HEK293 (cell line): ENCODE data around the gene CACNA1H.

Experiments used
- CTCF ChIA-PET: fragments of 350-600 bp; formaldehyde crosslinking; extraction: SDS; loops from one replicate; lab custom pipeline; 2021; ENCODE audit warnings: antibody characterized with exemption; lab: Yijun Ruan, JAX
- POLR2A ChIA-PET: fragments of 300-600 bp; formaldehyde crosslinking; extraction: SDS; loops from one replicate; lab custom pipeline; 2020; ENCODE audit warnings: antibody characterized with exemption, inconsistent platforms; lab: Yijun Ruan, JAX
- H3K27ac ChIP-seq: fragments of 200-500 bp; sonication (Bioruptor generic); 2 replicates; pipeline ENCODE4 v1.5.1; 2014; ENCODE audit warnings: low read depth, low read length, control low read depth, inconsistent platforms; ENCODE audit errors: extremely low read depth
- H3K36me3 ChIP-seq, 2 experiments: fragments of 200-500 bp in 1 of 2; sonication (Bioruptor generic) in 1 of 2; 1 replicate in 1 of 2; 2 replicates in 1 of 2; pipeline ENCODE4 v1.5.1; 2014 to 2017; ENCODE audit warnings: inconsistent platforms in 2 of 2, low read length in 2 of 2; ENCODE audit not compliant: control insufficient read depth in 2 of 2, insufficient read depth in 1 of 2
- H3K4me1 ChIP-seq: fragments of 200-500 bp; sonication (Bioruptor generic); 2 replicates; pipeline ENCODE4 v1.5.1; 2014; ENCODE audit warnings: mild to moderate bottlenecking, low read length, inconsistent platforms; ENCODE audit not compliant: control insufficient read depth, insufficient read depth
- H3K4me3 ChIP-seq: 2 replicates; pipeline ENCODE4 v1.5.1; 2011; ENCODE audit warnings: low read depth, mild to moderate bottlenecking, control low read depth, low read length, moderate library complexity
- H3K9me3 ChIP-seq: fragments of 200-500 bp; sonication (Bioruptor generic); 2 replicates; pipeline ENCODE4 v1.5.1; 2014; ENCODE audit warnings: low read depth, low read length, inconsistent platforms; ENCODE audit not compliant: control insufficient read depth, insufficient read depth
- EGR2 ChIP-seq: fragments of 450-650 bp; formaldehyde crosslinking; IDR thresholded peaks from 2 replicates; pipeline ENCODE4 v1.5.1; 2016; ENCODE audit warnings: low read depth, missing biosample characterization, missing genetic modification characterization
- GLIS1 ChIP-seq: fragments of 450-650 bp; formaldehyde crosslinking; IDR thresholded peaks from 2 replicates; pipeline ENCODE4 v1.5.1; 2016; ENCODE audit warnings: missing biosample characterization, missing genetic modification characterization
- KLF9 ChIP-seq: fragments of 450-650 bp; formaldehyde crosslinking; IDR thresholded peaks from 2 replicates; pipeline ENCODE4 v1.5.1; 2016; ENCODE audit warnings: missing biosample characterization, missing genetic modification characterization, low read depth
- ZFHX2 ChIP-seq: fragments of 450-650 bp; formaldehyde crosslinking; conservative IDR thresholded peaks from 2 replicates; pipeline ENCODE4 v1.5.1; 2016; ENCODE audit warnings: missing biosample characterization, missing genetic modification characterization
- ZIC2 ChIP-seq: fragments of 450-650 bp; formaldehyde crosslinking; IDR thresholded peaks from 2 replicates; pipeline ENCODE4 v1.5.1; 2016; ENCODE audit warnings: missing biosample characterization, missing genetic modification characterization
- ZNF133 ChIP-seq: fragments of 450-650 bp; formaldehyde crosslinking; IDR thresholded peaks from 2 replicates; pipeline ENCODE4 v1.5.1; 2016; ENCODE audit warnings: missing biosample characterization, missing genetic modification characterization
- ZNF175 ChIP-seq: fragments of 450-650 bp; formaldehyde crosslinking; IDR thresholded peaks from 2 replicates; pipeline ENCODE4 v1.5.1; 2016; ENCODE audit warnings: missing biosample characterization, missing genetic modification characterization
- ZNF248 ChIP-seq: fragments of 450-650 bp; formaldehyde crosslinking; IDR thresholded peaks from 2 replicates; pipeline ENCODE4 v1.5.1; 2017; ENCODE audit warnings: missing biosample characterization, missing genetic modification characterization
- ZNF341 ChIP-seq: fragments of 450-650 bp; formaldehyde crosslinking; IDR thresholded peaks from 2 replicates; pipeline ENCODE4; 2016; ENCODE audit warnings: low read depth, missing biosample characterization, missing genetic modification characterization
- ZNF433 ChIP-seq: fragments of 450-650 bp; formaldehyde crosslinking; IDR thresholded peaks from 2 replicates; pipeline ENCODE4 v1.5.1; 2016; ENCODE audit warnings: missing biosample characterization, missing genetic modification characterization, low read depth
- ZNF514 ChIP-seq: fragments of 450-650 bp; formaldehyde crosslinking; IDR thresholded peaks from 2 replicates; pipeline ENCODE4 v1.5.1; 2016; ENCODE audit warnings: missing biosample characterization, missing genetic modification characterization
- ZNF561 ChIP-seq: fragments of 450-650 bp; IDR thresholded peaks from 2 replicates; pipeline ENCODE4 v1.5.1; 2018; ENCODE audit warnings: missing biosample characterization, missing genetic modification characterization, borderline replicate concordance
- ZNF585B ChIP-seq: fragments of 450-650 bp; formaldehyde crosslinking; IDR thresholded peaks from 2 replicates; pipeline ENCODE4 v1.5.1; 2016; ENCODE audit warnings: missing biosample characterization, missing genetic modification characterization
- ZNF623 ChIP-seq: fragments of 450-650 bp; formaldehyde crosslinking; IDR thresholded peaks from 2 replicates; pipeline ENCODE4 v1.5.1; 2016; ENCODE audit warnings: missing biosample characterization, missing genetic modification characterization
- ZNF677 ChIP-seq: fragments of 450-650 bp; IDR thresholded peaks from 2 replicates; pipeline ENCODE4 v1.5.0; 2018; ENCODE audit warnings: missing biosample characterization, mild to moderate bottlenecking, missing genetic modification characterization, moderate library complexity
- ZNF843 ChIP-seq: fragments of 450-650 bp; formaldehyde crosslinking; IDR thresholded peaks from 2 replicates; pipeline ENCODE4 v1.5.1; 2016; ENCODE audit warnings: missing biosample characterization, missing genetic modification characterization
- ZSCAN16 ChIP-seq: fragments of 450-650 bp; formaldehyde crosslinking; IDR thresholded peaks from 2 replicates; pipeline ENCODE4 v1.5.1; 2016; ENCODE audit warnings: missing biosample characterization, missing genetic modification characterization
- TF ChIP-seq, protein P1 (sequence below): fragments of 450-650 bp; formaldehyde crosslinking; IDR thresholded peaks from 2 replicates; pipeline ENCODE4 v1.5.1; 2016; ENCODE audit warnings: missing biosample characterization, missing genetic modification characterization
- TF ChIP-seq, protein P2 (sequence below): fragments of 450-650 bp; formaldehyde crosslinking; IDR thresholded peaks from 2 replicates; pipeline ENCODE4 v1.5.1; 2016; ENCODE audit warnings: missing biosample characterization, missing genetic modification characterization, borderline replicate concordance
- TF ChIP-seq, protein P3 (sequence below): fragments of 450-650 bp; IDR thresholded peaks from 2 replicates; pipeline ENCODE4 v1.5.1; 2018; ENCODE audit warnings: missing biosample characterization, missing genetic modification characterization

CACNA1H gene

DNA sequence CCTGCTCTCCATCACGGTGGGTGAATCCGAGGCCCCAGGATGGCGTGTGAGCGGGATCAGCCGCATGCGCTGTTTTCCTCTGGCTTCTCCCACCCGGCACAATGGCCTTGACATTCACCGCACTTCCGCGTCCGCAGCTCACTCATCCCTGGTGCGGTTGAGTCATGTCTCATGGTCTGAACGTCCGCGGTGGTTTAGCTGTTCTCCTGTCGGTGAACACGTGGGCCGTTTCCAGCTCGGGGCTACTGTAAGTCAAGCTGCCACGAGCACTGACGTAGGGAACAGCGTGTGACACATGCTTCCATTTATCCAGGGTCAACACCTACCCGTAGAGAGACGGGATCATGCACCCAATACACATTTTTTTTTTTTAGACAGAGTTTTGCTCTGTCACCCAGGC is 15.3 kb upstream of the CACNA1H start:
- Histone ChIP-seq H3K4me3 (no peak overlapping the region), H3K4me1 (no peaks in the 10 kb centered on the region; the same call in 1 of the 2 replicates), H3K9me3 (no peaks in the 10 kb centered on the region), H3K27ac (no peak overlapping the region), H3K36me3 (no peaks in the 10 kb centered on the region)
- TF ChIP-seq ZNF843 (tag by site-specific recombination) (no peak), ZNF248 (tag by site-specific recombination) (no peak), ZIC2 (tag by site-specific recombination) (no peak), ZNF514 (tag by site-specific recombination) (no peak), ZNF175 (tag by site-specific recombination) (no peak), ZSCAN16 (tag by site-specific recombination) (no peak), ZNF133 (tag by site-specific recombination) (no peak)
- ChIA-PET CTCF (interaction anchor here (0.7 kb wide), 2 partner anchors 37 to 44 kb away, joined by 3 read pairs; no protein-coding TSS in a partner anchor), POLR2A (interaction anchor here (0.5 to 0.6 kb wide), 2 partner anchors 22 to 129 kb away, joined by 4 to 6 read pairs; no protein-coding TSS in a partner anchor)

DNA sequence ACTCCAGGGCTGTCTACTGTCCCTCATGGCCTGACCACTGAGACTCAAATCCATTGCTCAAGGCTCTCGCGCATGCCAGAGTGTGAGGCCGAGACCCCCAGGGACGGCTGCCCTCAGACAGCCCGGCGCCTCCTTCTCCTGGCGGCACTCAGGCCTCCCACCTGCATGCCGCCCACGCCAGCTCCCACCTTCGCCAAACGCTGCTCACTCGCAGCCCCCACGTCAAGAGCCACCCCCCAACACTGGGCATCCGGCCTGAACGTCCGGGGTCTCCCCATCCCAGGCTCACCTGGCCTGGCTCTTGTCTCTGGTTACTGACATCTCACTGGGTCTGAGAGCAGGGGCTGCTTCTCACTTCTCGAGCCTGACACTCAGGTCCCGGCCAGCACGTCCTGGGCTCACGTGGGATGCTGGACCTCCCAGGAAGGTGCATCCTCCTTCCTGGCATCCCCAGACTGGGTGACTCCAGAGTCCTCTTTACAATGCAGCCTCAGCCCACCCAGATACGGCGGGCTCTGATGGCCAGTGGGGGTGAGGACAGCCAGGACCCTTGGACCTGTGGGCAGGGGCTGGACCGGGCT is 12.2 kb upstream of the CACNA1H start:
- no peaks in the 10 kb centered on the region for H3K9me3 ChIP-seq
- no peak for TF ChIP-seq ZNF623 (tag by site-specific recombination)
- peak; percentile 70 for TF ChIP-seq ZFHX2
- no peak for TF ChIP-seq ZNF585B
- TF ChIP-seq, protein P1, sequence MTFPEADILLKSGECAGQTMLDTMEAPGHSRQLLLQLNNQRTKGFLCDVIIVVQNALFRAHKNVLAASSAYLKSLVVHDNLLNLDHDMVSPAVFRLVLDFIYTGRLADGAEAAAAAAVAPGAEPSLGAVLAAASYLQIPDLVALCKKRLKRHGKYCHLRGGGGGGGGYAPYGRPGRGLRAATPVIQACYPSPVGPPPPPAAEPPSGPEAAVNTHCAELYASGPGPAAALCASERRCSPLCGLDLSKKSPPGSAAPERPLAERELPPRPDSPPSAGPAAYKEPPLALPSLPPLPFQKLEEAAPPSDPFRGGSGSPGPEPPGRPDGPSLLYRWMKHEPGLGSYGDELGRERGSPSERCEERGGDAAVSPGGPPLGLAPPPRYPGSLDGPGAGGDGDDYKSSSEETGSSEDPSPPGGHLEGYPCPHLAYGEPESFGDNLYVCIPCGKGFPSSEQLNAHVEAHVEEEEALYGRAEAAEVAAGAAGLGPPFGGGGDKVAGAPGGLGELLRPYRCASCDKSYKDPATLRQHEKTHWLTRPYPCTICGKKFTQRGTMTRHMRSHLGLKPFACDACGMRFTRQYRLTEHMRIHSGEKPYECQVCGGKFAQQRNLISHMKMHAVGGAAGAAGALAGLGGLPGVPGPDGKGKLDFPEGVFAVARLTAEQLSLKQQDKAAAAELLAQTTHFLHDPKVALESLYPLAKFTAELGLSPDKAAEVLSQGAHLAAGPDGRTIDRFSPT (tag by site-specific recombination) = no peak
- peak; percentile 59; the same call in 1 of the 2 replicates for TF ChIP-seq EGR2 (tag by site-specific recombination)
- TF ChIP-seq, all 188 proteins: peak for 2
- no peak overlapping the region for H3K4me3 ChIP-seq
- ChIA-PET CTCF (interaction anchor here (1.2 kb wide), 1 partner anchor 38 kb away, joined by 4 read pairs; no protein-coding TSS in a partner anchor), POLR2A (no interaction called here)
- H3K27ac ChIP-seq = no peak overlapping the region
- H3K36me3 ChIP-seq = no peaks in the 10 kb centered on the region
- H3K4me1 ChIP-seq = no peaks in the 10 kb centered on the region; the same call in 1 of the 2 replicates

DNA sequence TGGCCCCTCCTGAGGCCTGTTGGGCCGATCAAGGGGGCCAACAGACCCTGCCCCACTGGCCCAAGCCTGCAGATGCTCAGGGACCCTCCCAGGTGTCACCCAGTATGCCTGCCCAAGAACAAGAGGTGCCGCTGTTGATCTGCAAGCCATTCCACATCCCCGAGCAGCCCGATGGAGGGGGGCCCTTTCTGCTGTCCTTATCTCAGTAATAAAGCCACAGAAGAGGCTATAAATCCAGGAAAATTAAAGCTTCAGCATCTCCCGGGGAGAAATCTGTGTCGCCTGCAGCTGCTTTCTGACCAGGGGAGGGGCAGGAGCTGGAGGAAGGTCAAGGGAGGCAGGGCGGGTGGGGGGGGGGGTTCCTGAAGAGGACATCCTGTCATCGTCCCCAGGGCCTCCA is 11.7 kb upstream of the CACNA1H start:
- no peaks in the 10 kb centered on the region for H3K9me3 ChIP-seq
- no peak overlapping the region for H3K4me3 ChIP-seq
- ChIA-PET POLR2A (no interaction called here), CTCF (no interaction called here)
- no peaks in the 10 kb centered on the region; the same call in 1 of the 2 replicates for H3K4me1 ChIP-seq
- H3K36me3 ChIP-seq = no peaks in the 10 kb centered on the region
- no peak overlapping the region for H3K27ac ChIP-seq
- TF ChIP-seq KLF9 (tag by site-specific recombination) (no peak), ZNF341 (tag by site-specific recombination) (peak; percentile 45; the same call in 1 of the 2 replicates), ZNF433 (tag by site-specific recombination) (no peak), ZIC2 (tag by site-specific recombination) (peak; percentile 88), GLIS1 (tag by site-specific recombination) (peak; percentile 85), ZNF561 (tag by site-specific recombination) (peak; percentile 95), ZNF677 (no peak)
- TF ChIP-seq, protein P2, sequence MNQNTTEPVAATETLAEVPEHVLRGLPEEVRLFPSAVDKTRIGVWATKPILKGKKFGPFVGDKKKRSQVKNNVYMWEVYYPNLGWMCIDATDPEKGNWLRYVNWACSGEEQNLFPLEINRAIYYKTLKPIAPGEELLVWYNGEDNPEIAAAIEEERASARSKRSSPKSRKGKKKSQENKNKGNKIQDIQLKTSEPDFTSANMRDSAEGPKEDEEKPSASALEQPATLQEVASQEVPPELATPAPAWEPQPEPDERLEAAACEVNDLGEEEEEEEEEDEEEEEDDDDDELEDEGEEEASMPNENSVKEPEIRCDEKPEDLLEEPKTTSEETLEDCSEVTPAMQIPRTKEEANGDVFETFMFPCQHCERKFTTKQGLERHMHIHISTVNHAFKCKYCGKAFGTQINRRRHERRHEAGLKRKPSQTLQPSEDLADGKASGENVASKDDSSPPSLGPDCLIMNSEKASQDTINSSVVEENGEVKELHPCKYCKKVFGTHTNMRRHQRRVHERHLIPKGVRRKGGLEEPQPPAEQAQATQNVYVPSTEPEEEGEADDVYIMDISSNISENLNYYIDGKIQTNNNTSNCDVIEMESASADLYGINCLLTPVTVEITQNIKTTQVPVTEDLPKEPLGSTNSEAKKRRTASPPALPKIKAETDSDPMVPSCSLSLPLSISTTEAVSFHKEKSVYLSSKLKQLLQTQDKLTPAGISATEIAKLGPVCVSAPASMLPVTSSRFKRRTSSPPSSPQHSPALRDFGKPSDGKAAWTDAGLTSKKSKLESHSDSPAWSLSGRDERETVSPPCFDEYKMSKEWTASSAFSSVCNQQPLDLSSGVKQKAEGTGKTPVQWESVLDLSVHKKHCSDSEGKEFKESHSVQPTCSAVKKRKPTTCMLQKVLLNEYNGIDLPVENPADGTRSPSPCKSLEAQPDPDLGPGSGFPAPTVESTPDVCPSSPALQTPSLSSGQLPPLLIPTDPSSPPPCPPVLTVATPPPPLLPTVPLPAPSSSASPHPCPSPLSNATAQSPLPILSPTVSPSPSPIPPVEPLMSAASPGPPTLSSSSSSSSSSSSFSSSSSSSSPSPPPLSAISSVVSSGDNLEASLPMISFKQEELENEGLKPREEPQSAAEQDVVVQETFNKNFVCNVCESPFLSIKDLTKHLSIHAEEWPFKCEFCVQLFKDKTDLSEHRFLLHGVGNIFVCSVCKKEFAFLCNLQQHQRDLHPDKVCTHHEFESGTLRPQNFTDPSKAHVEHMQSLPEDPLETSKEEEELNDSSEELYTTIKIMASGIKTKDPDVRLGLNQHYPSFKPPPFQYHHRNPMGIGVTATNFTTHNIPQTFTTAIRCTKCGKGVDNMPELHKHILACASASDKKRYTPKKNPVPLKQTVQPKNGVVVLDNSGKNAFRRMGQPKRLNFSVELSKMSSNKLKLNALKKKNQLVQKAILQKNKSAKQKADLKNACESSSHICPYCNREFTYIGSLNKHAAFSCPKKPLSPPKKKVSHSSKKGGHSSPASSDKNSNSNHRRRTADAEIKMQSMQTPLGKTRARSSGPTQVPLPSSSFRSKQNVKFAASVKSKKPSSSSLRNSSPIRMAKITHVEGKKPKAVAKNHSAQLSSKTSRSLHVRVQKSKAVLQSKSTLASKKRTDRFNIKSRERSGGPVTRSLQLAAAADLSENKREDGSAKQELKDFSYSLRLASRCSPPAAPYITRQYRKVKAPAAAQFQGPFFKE (tag by site-specific recombination) = no peak
- TF ChIP-seq, protein P3, sequence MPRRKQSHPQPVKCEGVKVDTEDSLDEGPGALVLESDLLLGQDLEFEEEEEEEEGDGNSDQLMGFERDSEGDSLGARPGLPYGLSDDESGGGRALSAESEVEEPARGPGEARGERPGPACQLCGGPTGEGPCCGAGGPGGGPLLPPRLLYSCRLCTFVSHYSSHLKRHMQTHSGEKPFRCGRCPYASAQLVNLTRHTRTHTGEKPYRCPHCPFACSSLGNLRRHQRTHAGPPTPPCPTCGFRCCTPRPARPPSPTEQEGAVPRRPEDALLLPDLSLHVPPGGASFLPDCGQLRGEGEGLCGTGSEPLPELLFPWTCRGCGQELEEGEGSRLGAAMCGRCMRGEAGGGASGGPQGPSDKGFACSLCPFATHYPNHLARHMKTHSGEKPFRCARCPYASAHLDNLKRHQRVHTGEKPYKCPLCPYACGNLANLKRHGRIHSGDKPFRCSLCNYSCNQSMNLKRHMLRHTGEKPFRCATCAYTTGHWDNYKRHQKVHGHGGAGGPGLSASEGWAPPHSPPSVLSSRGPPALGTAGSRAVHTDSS (tag by site-specific recombination) = no peak
